ENCODE measurements around the gene GRIK1. TPM values are rescaled to one million over a fixed set of nuclear protein-coding genes. Genes with fewer than 3 reads are reported as not detected.

Gene GRIK1
- total RNA-seq, 2 experiments from 2014 or later, result not detected

DNA sequence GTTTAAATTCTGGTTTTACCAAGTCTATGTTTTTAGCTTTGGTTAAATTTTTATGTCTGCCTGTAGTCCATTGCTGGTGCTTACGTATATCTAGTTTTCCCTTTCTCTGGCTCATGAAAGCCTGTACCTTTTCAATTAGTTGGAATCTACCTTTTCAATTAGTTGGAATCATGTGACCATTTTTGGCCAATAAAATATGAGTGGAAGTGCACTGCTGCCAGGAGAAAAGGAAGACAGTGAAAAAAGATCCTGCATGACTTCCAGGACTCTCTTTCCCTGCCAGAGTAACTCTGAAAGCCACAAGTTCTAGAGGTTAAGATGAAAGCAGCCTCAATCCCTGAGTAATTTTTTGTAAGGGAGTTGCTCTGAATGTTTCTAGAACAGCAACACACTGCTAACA, 2.2 kb upstream of the GRIK1 start:
- no peak overlapping the region for H3K27ac Mint-ChIP-seq
- ATAC-seq (ENCODE audit: low read depth), result no peak
- peaks cover 37% of the 10 kb centered on the region for H3K27me3 Mint-ChIP-seq
- H3K36me3 Mint-ChIP-seq, result peaks cover 2% of the 10 kb centered on the region
- H3K4me3 Mint-ChIP-seq, result no peak overlapping the region
- no peaks in the 10 kb centered on the region for H3K9me3 Mint-ChIP-seq
- DNase-seq, result no peak
- H3K4me1 Mint-ChIP-seq, result peaks cover 3% of the 10 kb centered on the region
- POLR2A ChIA-PET, result no interaction called here

DNA sequence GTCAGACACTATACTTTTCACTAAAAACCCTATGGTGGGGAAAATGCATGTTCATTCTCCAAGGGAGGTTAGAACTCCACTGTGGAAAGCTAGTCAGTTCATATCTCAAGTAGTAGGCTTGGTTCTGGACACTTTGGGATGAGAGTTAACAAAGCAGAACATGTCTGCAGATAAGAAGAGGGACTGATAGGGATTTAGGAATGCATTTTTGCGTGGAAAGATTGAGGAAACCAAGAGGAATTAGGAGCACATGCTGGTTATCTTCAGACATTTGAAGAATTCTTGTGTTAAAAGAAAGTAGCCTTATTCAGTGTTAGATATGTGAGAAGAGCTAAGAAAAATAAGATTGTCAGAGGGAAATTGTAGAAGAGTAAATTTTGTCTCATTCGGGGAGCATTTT, 1.2 kb upstream of the GRIK1 start:
- Mint-ChIP-seq H3K27ac (no peak overlapping the region), H3K4me1 (peaks cover 3% of the 10 kb centered on the region), H3K9me3 (no peaks in the 10 kb centered on the region), H3K36me3 (peaks cover 2% of the 10 kb centered on the region), H3K27me3 (peaks cover 37% of the 10 kb centered on the region), H3K4me3 (no peak overlapping the region)
- DNase-seq, result no peak
- POLR2A ChIA-PET, result no interaction called here
- ATAC-seq (ENCODE audit: low read depth), result no peak

DNA sequence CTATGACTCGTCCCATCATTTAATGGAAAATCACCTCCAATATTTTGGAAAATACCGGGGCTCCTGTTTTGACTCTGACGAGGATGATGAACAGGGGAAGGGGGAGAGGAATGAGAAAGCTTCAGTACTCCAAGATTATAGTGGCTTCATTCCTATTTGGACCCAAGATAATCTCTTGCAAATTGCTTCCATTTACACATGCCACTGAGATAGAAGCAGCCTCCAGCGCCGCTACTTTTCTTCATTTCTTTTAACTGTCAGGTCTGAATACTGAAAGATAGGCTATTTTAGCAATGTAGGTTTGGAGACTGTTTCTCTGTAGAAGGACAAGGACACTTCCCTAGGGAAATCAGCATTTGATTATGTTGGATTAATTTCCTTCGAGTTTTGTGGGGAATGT, 565 bp upstream of the GRIK1 start:
- ATAC-seq (ENCODE audit: low read depth) (no peak), DNase-seq (no peak)
- Mint-ChIP-seq H3K9me3 (no peaks in the 10 kb centered on the region), H3K4me1 (peaks cover 3% of the 10 kb centered on the region), H3K36me3 (peaks cover 2% of the 10 kb centered on the region), H3K4me3 (no peak overlapping the region), H3K27ac (no peak overlapping the region), H3K27me3 (peaks cover 37% of the 10 kb centered on the region)
- POLR2A ChIA-PET, result no interaction called here

DNA sequence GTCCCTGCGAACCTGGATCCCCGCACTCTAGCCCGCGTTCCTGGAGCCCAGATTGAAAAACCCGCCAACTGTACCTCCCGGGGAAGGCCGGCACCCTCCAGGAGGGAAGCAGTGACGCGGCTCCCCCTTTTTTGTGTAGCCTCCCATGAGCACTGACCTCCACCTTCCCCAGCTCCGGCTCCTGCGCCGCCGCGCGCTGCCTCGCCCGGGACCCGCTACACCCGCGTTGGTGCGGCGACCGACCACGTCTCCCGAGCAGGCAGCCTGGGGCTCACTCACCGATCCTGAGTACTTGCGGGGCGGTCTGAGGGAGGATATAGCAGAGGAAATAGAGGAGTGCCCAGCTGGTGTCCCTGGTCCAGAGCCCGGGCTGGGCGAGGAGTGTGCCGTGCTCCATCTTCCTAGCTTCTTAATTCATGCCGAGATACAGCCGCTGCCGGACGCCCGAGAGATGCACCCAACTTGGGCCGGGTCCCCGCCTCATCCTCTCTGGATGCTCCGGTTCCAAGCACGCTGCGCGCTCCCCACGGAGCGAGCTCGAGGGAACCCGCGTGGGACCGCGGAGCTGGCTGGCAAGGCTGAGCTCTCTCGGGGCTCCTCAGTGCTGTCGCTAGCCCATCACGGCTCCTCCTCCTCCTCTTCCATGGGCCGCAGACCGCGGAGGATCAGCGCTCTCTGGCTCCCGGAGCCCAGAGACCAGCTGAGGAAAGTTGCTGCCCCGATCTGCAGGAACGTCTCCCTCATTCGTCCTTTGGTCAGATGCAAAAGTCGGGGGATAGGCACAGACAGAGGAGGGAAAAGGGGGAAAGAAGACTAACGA, 482 bp downstream of the GRIK1 start:
- Mint-ChIP-seq H3K9me3 (no peaks in the 10 kb centered on the region), H3K4me1 (peaks cover 3% of the 10 kb centered on the region), H3K4me3 (peak overlapping the region; percentile 8), H3K27me3 (peaks cover 37% of the 10 kb centered on the region), H3K27ac (no peak overlapping the region), H3K36me3 (peaks cover 2% of the 10 kb centered on the region)
- DNase-seq, result no peak
- POLR2A ChIA-PET, result no interaction called here
- ATAC-seq (ENCODE audit: low read depth), result no peak

DNA sequence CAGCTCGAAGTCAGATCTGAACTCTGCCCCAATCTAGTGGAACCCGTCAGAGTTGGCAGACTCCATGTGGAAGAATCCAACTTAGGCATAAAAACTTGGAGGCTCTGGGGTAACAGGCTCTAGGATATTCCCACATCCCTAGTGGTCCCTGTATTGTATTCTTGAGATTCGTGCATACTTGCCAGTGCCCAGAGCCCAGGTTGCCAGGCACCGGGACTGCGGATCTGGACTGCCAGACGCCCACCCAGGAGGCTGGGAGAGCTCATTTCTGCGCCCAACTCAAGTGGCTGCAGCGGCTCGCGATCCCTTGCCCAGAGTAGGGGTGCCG, 1.1 kb downstream of the GRIK1 start:
- Mint-ChIP-seq H3K36me3 (peaks cover 2% of the 10 kb centered on the region), H3K27me3 (peaks cover 35% of the 10 kb centered on the region), H3K4me3 (no peak overlapping the region), H3K4me1 (peaks cover 3% of the 10 kb centered on the region), H3K9me3 (no peaks in the 10 kb centered on the region), H3K27ac (no peak overlapping the region)
- POLR2A ChIA-PET, result no interaction called here
- ATAC-seq (ENCODE audit: low read depth), result no peak
- no peak for DNase-seq

DNA sequence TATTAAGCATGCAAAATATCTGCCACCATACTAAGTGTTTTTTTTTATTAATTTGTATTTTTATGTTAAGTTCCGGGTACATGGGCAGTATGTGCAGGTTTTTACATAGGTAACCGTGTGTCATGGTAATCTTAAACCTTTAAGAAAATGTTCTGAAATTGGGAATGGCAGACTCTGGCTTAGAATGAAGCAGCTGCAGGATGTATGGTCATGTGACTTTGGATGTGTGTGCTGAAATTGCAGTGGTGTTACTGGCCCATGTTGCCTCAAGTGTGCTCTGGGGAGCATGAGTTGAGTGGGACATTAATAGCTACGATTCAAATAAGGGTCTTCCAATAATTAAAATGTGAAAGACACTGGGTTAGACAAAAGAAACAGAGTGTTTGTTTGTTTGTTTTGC, 6.7 kb downstream of the GRIK1 start:
- Mint-ChIP-seq H3K27me3 (peaks cover 3% of the 10 kb centered on the region), H3K36me3 (no peaks in the 10 kb centered on the region)

DNA sequence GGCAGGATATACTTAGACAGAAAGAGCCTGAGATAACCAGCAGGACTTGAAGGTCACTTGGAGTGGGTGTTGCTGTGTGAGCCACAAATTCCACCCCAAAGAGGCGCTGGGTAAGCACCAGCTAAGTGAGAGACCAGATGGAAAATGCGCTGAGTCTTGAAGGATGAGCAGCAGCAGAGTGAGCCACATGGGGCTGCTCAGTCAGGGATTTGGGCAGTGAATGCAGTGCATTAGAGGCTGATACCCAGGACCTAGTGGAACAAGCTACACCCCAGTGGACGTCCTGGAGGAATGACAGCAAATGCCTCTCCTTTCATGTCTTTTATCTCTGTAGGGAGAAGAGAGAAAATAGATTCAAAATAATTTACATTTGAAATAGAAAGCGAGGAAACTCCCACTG, 11.3 kb downstream of the GRIK1 start:
- no peaks in the 10 kb centered on the region for H3K4me1 Mint-ChIP-seq
- H3K27me3 Mint-ChIP-seq, result no peaks in the 10 kb centered on the region
- DNase-seq, result no peak
- POLR2A ChIA-PET, result no interaction called here
- H3K4me3 Mint-ChIP-seq, result no peak overlapping the region
- no peaks in the 10 kb centered on the region for H3K9me3 Mint-ChIP-seq
- no peak overlapping the region for H3K27ac Mint-ChIP-seq
- ATAC-seq (ENCODE audit: low read depth), result no peak
- no peaks in the 10 kb centered on the region for H3K36me3 Mint-ChIP-seq

More for the DNA sequence above, 6.7 kb downstream of the GRIK1 start:
- POLR2A ChIA-PET, result no interaction called here
- DNase-seq (no peak), ATAC-seq (ENCODE audit: low read depth) (no peak)
- Mint-ChIP-seq H3K4me3 (no peak overlapping the region), H3K4me1 (no peaks in the 10 kb centered on the region), H3K9me3 (no peaks in the 10 kb centered on the region), H3K27ac (no peak overlapping the region)

DNA sequence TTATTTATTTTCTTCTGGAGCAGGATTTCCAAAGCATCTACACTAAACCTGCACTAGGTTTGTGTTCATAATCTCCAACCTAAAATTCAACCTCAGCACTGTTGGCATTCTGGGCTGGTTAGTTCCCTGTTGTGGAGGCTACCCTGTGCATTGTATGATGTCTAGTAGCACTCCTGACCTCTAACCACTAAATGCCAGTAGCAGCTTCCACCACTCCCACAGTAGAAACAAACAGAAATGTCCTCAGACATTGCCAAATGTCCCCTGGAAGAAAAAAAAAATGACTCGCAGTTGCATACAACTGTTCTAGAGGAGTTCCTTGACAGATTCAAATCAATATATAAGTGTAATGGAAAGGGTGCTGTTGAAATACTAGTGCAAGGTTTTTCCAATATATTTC, 18.9 kb downstream of the GRIK1 start:
- POLR2A ChIA-PET, result no interaction called here
- Mint-ChIP-seq H3K36me3 (no peaks in the 10 kb centered on the region), H3K27me3 (peaks cover 2% of the 10 kb centered on the region), H3K9me3 (no peaks in the 10 kb centered on the region), H3K4me1 (no peaks in the 10 kb centered on the region), H3K27ac (no peak overlapping the region), H3K4me3 (no peak overlapping the region)
- no peak for DNase-seq
- ATAC-seq (ENCODE audit: low read depth), result no peak

DNA sequence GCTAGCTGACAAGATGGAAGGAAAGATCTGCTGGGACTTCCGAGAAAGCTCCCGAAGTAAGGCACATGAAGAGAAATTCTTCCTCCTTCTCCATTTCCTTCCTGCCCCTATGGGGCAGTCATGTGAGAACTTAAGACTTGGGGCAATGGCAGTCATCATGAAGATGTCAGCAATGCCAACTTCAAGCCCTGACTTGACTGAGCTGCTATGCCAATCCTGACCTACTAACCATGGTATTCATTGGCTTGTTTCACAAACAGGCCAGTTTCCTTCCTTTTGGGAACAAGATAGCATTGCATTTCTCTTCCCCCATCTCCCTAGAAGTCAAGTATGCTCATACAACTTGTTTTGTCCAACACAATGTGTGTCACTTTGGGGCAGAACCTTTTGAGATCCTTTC, 25.5 kb downstream of the GRIK1 start:
- H3K4me3 Mint-ChIP-seq, result no peak overlapping the region
- no peak overlapping the region for H3K27ac Mint-ChIP-seq
- no peak for ATAC-seq (ENCODE audit: low read depth)
- H3K36me3 Mint-ChIP-seq, result no peaks in the 10 kb centered on the region
- no peak for DNase-seq
- H3K27me3 Mint-ChIP-seq, result peaks cover 2% of the 10 kb centered on the region
- no peaks in the 10 kb centered on the region for H3K4me1 Mint-ChIP-seq
- H3K9me3 Mint-ChIP-seq, result no peaks in the 10 kb centered on the region
- POLR2A ChIA-PET, result no interaction called here

DNA sequence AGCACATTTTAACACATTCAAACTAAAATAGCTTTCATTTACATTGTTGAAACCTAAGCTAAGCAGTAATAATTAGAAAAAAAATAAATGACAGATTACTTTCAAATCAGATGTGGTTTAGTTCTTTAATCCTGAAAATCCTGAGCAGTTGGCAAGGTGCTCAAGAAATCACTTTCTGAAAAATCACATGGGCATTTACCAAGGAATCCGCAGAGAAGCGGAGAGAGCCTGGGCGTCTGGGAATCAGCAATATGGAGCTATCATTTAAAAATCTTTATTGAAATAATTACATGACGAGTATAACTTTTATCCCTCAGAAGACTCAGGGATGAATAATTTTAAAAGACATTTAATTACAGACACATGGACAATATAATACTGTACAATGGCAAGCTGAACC, 30.2 kb downstream of the GRIK1 start:
- POLR2A ChIA-PET, result no interaction called here
- H3K27me3 Mint-ChIP-seq, result no peaks in the 10 kb centered on the region
- ATAC-seq (ENCODE audit: low read depth), result no peak
- H3K9me3 Mint-ChIP-seq, result no peaks in the 10 kb centered on the region
- no peak for DNase-seq
- no peak overlapping the region for H3K27ac Mint-ChIP-seq
- H3K4me3 Mint-ChIP-seq, result no peak overlapping the region
- no peaks in the 10 kb centered on the region for H3K4me1 Mint-ChIP-seq
- H3K36me3 Mint-ChIP-seq, result no peaks in the 10 kb centered on the region

DNA sequence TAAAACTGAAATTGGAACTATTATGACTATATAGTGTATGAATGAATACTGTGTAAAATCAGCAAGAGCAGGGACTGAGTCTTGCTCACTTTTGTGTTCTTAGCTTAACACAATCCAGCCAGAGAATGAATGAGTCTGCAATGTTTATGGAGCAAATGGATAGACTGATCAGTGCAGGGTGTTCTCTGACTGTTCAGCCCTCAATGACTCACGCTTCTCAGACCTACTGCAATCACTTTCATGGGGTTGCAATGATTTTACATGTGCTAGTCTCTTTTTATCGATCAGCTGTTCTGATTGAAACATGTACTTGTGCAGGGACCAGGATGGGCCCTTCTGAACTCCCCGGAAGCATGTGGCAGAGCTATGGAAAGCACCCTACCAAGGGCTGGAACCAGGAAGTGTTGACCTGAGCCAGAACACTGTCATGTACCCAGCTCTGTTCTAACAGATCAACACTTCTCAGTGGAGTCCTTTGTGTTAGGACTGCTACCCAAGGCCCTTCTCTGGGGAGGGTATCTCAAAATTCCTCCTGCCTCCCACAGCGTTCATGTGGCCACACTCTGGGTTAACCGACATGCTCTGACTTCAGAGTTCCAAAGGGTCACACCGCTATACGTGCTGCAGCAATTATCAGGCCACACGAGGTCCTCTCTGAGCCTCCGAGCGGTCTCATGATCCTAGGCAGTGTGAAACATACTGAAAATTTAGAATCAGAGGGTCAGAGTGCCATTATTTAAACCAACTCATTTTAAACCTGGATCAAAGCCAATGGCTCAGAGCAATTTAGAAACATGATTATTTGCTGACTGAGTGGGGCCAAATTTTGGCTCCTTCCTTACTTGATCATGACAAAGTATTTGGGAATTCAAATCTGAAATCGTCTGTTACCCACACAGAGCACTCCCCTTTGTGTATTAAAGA, 35.2 kb downstream of the GRIK1 start:
- Mint-ChIP-seq H3K27me3 (no peaks in the 10 kb centered on the region), H3K36me3 (no peaks in the 10 kb centered on the region), H3K4me1 (no peaks in the 10 kb centered on the region), H3K9me3 (peaks cover 1% of the 10 kb centered on the region), H3K4me3 (no peak overlapping the region), H3K27ac (no peak overlapping the region)
- POLR2A ChIA-PET, result no interaction called here
- DNase-seq (no peak), ATAC-seq (ENCODE audit: low read depth) (no peak)

DNA sequence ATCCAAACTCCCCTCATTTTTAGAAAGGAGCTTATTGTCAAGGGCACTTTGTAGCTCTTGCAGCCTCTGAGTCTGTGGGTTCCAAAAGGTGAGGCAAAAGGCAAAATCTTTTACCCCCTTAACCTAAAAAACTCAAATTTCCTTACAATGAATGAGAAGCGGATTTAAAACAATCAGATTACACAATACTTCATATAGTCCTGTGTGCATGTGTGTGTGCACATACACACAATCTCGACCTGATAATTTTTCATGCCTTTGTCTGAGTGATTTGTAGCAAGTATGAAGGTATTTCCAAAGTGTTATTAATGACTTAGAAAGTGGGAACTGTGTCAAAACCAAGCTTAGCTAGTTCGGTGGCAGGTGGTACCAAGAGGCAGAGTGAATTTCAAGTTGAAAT, 42.9 kb downstream of the GRIK1 start:
- no peak overlapping the region for H3K27ac Mint-ChIP-seq

DNA sequence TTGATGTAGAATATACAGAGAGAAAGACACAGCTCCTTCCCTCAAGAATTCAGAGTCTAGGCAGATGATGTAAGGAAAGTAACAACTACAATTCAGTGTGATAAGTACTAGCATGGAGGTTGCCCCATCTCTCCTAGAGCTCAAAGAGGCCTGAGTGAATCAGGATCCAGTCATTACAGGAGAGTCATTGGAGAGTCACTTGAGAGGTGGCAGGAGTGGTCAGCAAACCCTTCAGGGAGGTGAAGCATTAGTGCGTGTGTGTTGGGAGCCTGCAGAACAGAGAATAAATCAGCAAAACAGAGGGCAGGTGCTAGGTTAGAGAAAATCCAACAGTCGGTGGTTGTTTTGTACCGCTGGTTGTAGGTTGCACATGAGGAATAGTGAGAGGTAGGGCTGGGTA, 46.1 kb downstream of the GRIK1 start:
- H3K9me3 Mint-ChIP-seq, result no peaks in the 10 kb centered on the region
- H3K27me3 Mint-ChIP-seq, result peaks cover 2% of the 10 kb centered on the region
- H3K27ac Mint-ChIP-seq, result no peak overlapping the region
- no peaks in the 10 kb centered on the region for H3K4me1 Mint-ChIP-seq
- POLR2A ChIA-PET, result no interaction called here
- no peak for DNase-seq
- no peak overlapping the region for H3K4me3 Mint-ChIP-seq
- no peak for ATAC-seq (ENCODE audit: low read depth)
- H3K36me3 Mint-ChIP-seq, result no peaks in the 10 kb centered on the region

More for the DNA sequence above, 42.9 kb downstream of the GRIK1 start:
- H3K4me3 Mint-ChIP-seq, result no peak overlapping the region
- H3K9me3 Mint-ChIP-seq, result no peaks in the 10 kb centered on the region
- H3K36me3 Mint-ChIP-seq, result no peaks in the 10 kb centered on the region
- no peaks in the 10 kb centered on the region for H3K4me1 Mint-ChIP-seq
- H3K27me3 Mint-ChIP-seq, result no peaks in the 10 kb centered on the region
- no peak for ATAC-seq (ENCODE audit: low read depth)
- no peak for DNase-seq
- POLR2A ChIA-PET, result no interaction called here

DNA sequence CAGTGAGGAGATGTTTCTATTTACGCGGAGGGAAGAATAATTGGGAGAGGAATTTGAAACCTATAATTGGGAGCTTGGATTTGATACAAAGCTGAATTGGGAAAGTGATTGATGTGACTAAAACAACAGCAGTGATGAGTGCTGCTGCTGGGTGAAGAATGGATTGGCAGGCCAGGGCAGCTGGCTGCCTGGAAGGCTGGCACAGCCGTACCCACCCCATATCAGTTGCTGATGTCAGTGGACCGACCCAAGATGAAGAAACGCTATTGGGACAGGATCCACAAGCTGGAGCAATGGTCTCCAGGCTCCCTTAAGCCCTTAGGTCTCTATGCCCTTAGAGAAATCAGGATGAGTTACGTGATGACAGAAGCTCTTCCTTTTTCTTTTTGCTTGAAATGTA, 47.4 kb downstream of the GRIK1 start:
- POLR2A ChIA-PET, result no interaction called here
- Mint-ChIP-seq H3K27ac (no peak overlapping the region), H3K4me1 (no peaks in the 10 kb centered on the region)

More for the DNA sequence above, 47.4 kb downstream of the GRIK1 start:
- peaks cover 2% of the 10 kb centered on the region for H3K27me3 Mint-ChIP-seq
- DNase-seq (no peak), ATAC-seq (ENCODE audit: low read depth) (no peak)
- H3K9me3 Mint-ChIP-seq, result no peaks in the 10 kb centered on the region
- no peaks in the 10 kb centered on the region for H3K36me3 Mint-ChIP-seq
- no peak overlapping the region for H3K4me3 Mint-ChIP-seq
